Measurements from ENCODE around the gene INVS. TPM values are rescaled to one million over a fixed set of nuclear protein-coding genes. Genes with fewer than 3 reads are reported as not detected.

The INVS gene
- total RNA-seq, 2 donors from 2014 or later, result 9.1 to 15.9 TPM

DNA sequence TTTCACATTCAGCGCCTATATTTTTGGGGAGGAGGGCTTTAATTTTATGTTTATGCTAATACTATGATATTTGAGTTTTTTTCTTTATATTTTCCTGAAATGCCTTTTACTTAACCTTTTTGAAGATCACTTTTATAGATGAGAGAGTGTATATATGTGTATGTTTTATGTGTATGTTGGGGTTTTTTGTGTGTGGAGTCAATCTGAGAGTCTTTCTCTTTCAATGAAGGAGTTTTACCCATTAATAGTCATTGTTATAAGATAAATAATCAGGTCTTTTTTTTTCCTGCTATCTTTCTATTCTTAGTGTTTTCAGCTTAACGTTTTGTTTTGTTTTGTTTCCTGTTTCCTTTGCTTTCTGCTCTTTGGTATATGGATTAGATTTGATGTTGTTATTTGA lies 141.5 kb downstream of the INVS start:
- no peak for ATAC-seq
- no peak for DNase-seq (ENCODE audit: low spot score in 2 of 2)
- no peak overlapping the region for H3K27ac Mint-ChIP-seq
- no peaks in the 10 kb centered on the region for H3K9me3 Mint-ChIP-seq
- peaks cover 10 to 13% of the 10 kb centered on the region in 2 donors for H3K36me3 Mint-ChIP-seq

GRCh38 chr9:100267211-100267610 lies 168.2 kb downstream of the INVS start:
- no peak for DNase-seq (ENCODE audit: low spot score in 2 of 2)
- ATAC-seq, result no peak
- Mint-ChIP-seq H3K9me3 (no peaks in the 10 kb centered on the region), H3K36me3 (peaks cover 0 to 9% of the 10 kb centered on the region in 2 donors), H3K27ac (no peak overlapping the region)

GRCh38 chr9:100268271-100268670 lies 169.2 kb downstream of the INVS start:
- Mint-ChIP-seq H3K36me3 (peaks cover 0 to 9% of the 10 kb centered on the region in 2 donors), H3K9me3 (no peaks in the 10 kb centered on the region), H3K27ac (no peak overlapping the region)
- DNase-seq (ENCODE audit: low spot score in 2 of 2) (no peak), ATAC-seq (no peak)

DNA sequence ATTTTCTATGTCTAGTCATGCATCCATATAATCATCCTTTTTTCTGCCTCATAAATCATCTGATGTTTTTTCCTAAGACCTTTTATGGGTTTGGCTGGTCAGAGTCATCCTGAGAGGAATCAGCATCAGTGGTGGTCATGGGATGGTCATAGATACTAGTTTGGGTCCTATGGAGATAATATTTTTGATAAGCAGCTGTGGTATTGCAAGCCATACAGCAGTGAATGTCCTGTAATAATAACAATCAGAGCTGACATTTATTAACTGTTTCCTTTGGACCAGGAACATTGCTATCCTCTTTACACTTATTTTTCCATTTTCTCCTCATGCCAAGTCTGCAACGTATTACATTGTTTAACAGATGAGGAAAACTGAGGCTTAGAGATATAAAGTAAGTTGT lies 170.6 kb downstream of the INVS start:
- DNase-seq (ENCODE audit: low spot score in 2 of 2) (no peak), ATAC-seq (no peak)
- peaks cover 0 to 9% of the 10 kb centered on the region in 2 donors for H3K36me3 Mint-ChIP-seq
- no peak overlapping the region for H3K27ac Mint-ChIP-seq
- no peaks in the 10 kb centered on the region for H3K9me3 Mint-ChIP-seq

- no peaks in the 10 kb centered on the region for H3K9me3 Mint-ChIP-seq
- peaks cover 5 to 18% of the 10 kb centered on the region in 2 donors for H3K36me3 Mint-ChIP-seq
- DNase-seq (ENCODE audit: low spot score in 2 of 2) (no peak), ATAC-seq (no peak)
- peak overlapping the region in 1 of 2 donors; percentile 18 for H3K27ac Mint-ChIP-seq
Observed at GRCh38 chr9:100277166-100277979, 178.3 kb downstream of the INVS start.

GRCh38 chr9:100281066-100281465 lies 182.0 kb downstream of the INVS start:
- no peak for ATAC-seq
- Mint-ChIP-seq H3K36me3 (peaks cover 32 to 45% of the 10 kb centered on the region in 2 donors), H3K9me3 (peaks cover 12% of the 10 kb centered on the region in 2 donors), H3K27ac (no peak overlapping the region)
- no peak for DNase-seq (ENCODE audit: low spot score in 2 of 2)

GRCh38 chr9:100281676-100282387 lies 182.8 kb downstream of the INVS start:
- DNase-seq (ENCODE audit: low spot score in 2 of 2), result no peak
- Mint-ChIP-seq H3K27ac (peak overlapping the region in 1 of 2 donors; percentile 25), H3K36me3 (peaks cover 34 to 48% of the 10 kb centered on the region in 2 donors), H3K9me3 (peaks cover 15% of the 10 kb centered on the region in 2 donors)
- no peak for ATAC-seq

DNA sequence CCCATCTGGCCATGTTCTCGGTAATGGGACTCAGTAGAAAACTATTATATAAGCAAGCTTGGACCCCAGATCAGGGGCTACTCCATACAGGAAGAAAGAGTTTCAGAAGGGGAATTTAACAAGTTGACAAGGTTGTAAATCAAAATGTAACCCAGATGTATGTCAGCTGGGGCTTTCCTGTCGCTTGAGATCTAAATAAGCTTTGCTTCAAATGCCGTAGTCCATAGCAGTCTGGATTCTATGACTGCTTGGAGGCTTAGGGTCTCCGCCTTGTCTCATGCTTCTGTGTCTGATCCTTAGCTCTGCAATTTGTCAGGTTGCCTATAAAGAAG lies 183.3 kb downstream of the INVS start:
- Mint-ChIP-seq H3K36me3 (peaks cover 36 to 46% of the 10 kb centered on the region in 2 donors), H3K27ac (no peak overlapping the region), H3K9me3 (peaks cover 16 to 17% of the 10 kb centered on the region in 2 donors)
- DNase-seq (ENCODE audit: low spot score in 2 of 2) (no peak), ATAC-seq (no peak)

- peaks cover 24% of the 10 kb centered on the region in 2 donors for H3K9me3 Mint-ChIP-seq
- ATAC-seq (no peak), DNase-seq (ENCODE audit: low spot score in 2 of 2) (no peak)
- no peak overlapping the region for H3K27ac Mint-ChIP-seq
- peaks cover 53 to 54% of the 10 kb centered on the region in 2 donors for H3K36me3 Mint-ChIP-seq
Observed at GRCh38 chr9:100284247-100284646, 185.2 kb downstream of the INVS start.

DNA sequence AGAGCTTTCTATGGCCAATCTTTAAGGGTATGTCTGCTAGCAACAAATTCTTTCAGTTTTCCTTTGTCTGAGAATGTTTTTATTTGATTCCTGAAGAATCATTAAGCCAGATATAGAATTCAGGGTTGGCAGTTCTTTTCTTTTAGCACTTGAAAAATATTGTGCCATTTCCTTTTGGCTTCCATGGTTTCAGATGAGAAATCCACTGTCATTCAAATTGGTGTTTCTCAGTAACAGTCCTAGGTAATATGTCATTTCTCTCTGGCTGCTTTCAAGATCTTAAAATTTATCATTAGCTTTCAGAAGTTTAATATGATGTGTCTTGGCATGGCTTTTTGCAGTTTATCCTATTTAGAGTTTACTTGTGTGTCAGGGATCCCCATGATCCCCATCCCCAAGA lies 186.0 kb downstream of the INVS start:
- peaks cover 60 to 62% of the 10 kb centered on the region in 2 donors for H3K36me3 Mint-ChIP-seq
- no peak for ATAC-seq

GRCh38 chr9:100285601-100286000 lies 186.6 kb downstream of the INVS start:
- Mint-ChIP-seq H3K27ac (no peak overlapping the region), H3K36me3 (peaks cover 60 to 64% of the 10 kb centered on the region in 2 donors), H3K9me3 (peaks cover 27 to 29% of the 10 kb centered on the region in 2 donors)
- ATAC-seq (no peak), DNase-seq (ENCODE audit: low spot score in 2 of 2) (no peak)

More for the DNA sequence above, 186.0 kb downstream of the INVS start:
- no peak for DNase-seq (ENCODE audit: low spot score in 2 of 2)
- peaks cover 27 to 29% of the 10 kb centered on the region in 2 donors for H3K9me3 Mint-ChIP-seq
- H3K27ac Mint-ChIP-seq, result no peak overlapping the region

- DNase-seq (ENCODE audit: low spot score in 2 of 2), result no peak
- ATAC-seq, result no peak
- no peak overlapping the region for H3K27ac Mint-ChIP-seq
- H3K36me3 Mint-ChIP-seq, result peaks cover 61 to 65% of the 10 kb centered on the region in 2 donors
- peaks cover 27 to 29% of the 10 kb centered on the region in 2 donors for H3K9me3 Mint-ChIP-seq
Observed at GRCh38 chr9:100286257-100286656, 187.2 kb downstream of the INVS start.

DNA sequence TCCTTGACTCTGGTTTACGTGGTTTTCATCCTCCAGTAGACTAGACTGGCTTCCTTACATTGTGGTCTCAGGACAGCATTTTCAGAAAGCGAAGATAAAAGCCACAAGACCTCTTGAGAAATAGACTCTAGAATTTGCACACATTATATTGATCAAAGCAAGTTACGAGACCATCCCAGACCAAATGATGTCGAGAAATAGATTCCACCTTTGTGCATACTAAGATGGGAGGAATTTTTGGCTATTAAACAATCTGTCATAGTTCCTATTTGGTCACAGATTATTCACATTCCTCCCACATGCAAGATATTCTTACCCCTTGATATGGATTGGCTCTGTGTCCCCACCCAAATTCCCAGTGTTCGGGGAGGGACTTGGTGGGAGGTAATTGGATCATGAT lies 188.1 kb downstream of the INVS start:
- DNase-seq (ENCODE audit: low spot score in 2 of 2) (no peak), ATAC-seq (no peak)
- Mint-ChIP-seq H3K9me3 (peaks cover 27 to 29% of the 10 kb centered on the region in 2 donors), H3K36me3 (peaks cover 66 to 74% of the 10 kb centered on the region in 2 donors), H3K27ac (peak overlapping the region; percentile 12 to 22)

DNA sequence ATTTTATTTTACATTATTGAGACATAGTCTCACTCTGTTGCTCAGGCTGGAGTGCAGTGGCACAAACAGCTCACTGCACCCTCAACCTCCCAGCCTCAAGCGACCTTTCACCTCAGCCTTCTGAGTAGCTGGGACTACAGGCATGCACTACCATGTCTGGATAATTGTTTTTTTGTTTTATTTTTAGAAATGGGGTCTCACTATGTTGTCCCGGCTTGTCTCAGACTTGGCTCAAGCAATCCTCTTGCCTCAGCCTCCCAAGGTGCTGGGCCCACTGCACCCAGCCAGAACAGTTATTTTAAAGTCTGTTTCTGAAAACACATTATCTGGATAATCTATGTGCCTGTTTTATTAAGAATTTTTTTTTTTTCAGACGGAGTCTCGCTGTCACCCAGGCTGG lies 191.7 kb downstream of the INVS start:
- no peak for ATAC-seq
- peaks cover 16 to 17% of the 10 kb centered on the region in 2 donors for H3K9me3 Mint-ChIP-seq
- H3K27ac Mint-ChIP-seq, result no peak overlapping the region
- DNase-seq (ENCODE audit: low spot score in 2 of 2), result no peak
- peaks cover 47 to 50% of the 10 kb centered on the region in 2 donors for H3K36me3 Mint-ChIP-seq

- ATAC-seq (no peak), DNase-seq (ENCODE audit: low spot score in 2 of 2) (no peak)
- H3K36me3 Mint-ChIP-seq, result peaks cover 34 to 36% of the 10 kb centered on the region in 2 donors
- peaks cover 11 to 12% of the 10 kb centered on the region in 2 donors for H3K9me3 Mint-ChIP-seq
- H3K27ac Mint-ChIP-seq, result no peak overlapping the region
Observed at GRCh38 chr9:100292414-100292813, 193.4 kb downstream of the INVS start.

- H3K36me3 Mint-ChIP-seq, result peaks cover 17 to 19% of the 10 kb centered on the region in 2 donors
Observed at GRCh38 chr9:100294341-100294740, 195.3 kb downstream of the INVS start.

DNA sequence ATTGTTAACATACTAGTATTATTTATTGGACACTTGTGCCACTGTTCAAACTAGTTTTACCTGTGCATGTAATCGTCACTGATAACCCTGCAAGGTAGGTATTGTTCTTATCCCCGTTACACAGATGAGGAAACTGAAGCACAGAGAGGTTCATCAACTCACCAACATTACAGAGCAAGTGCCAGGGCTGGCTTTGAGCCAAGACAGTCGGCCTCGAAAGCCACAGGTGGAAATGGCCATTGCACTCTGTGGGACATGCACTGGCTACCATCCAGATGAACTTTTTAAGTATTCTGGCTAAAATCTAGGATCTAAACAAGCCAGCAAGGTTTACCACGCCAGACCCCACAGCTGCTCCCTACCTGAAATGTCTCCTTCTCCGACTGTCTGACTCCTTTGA lies 195.8 kb downstream of the INVS start:
- Mint-ChIP-seq H3K36me3 (peaks cover 12 to 19% of the 10 kb centered on the region in 2 donors), H3K27ac (peak overlapping the region in 1 of 2 donors; percentile 65), H3K9me3 (no peaks in the 10 kb centered on the region)
- DNase-seq (ENCODE audit: low spot score in 2 of 2) (no peak), ATAC-seq (no peak)

More at GRCh38 chr9:100294341-100294740, 195.3 kb downstream of the INVS start:
- H3K27ac Mint-ChIP-seq, result no peak overlapping the region
- ATAC-seq (no peak), DNase-seq (ENCODE audit: low spot score in 2 of 2) (no peak)
- H3K9me3 Mint-ChIP-seq, result peaks cover 2 to 3% of the 10 kb centered on the region in 2 donors

Measured in activated naive CD4-positive, alpha-beta T cell treated with anti-CD3 and anti-CD28 coated beads, Interleukin-2, amount 50 U/mL, for 72 hours (primary cell).